Measurements from ENCODE around the gene TMEM74B.

TMEM74B gene

GRCh38 chr20:1202762-1203504 is 18.2 kb upstream of the TMEM74B start, which contains the start of gene C20orf202:
Gene C20orf202 (plus strand): TSS chr20:1203454. CDS start chr20:1203586, 132 bp downstream.
- TF ChIP-seq CTCF (IDR thresholded peaks at IDR 0.05; ENCODE audit: insufficient read depth, low read depth, low read length, missing control alignments): no peak
- no peak for DNase-seq (ENCODE audit: low read depth)
- H3K4me3 ChIP-seq (ENCODE audit: low read length): no peak within 1 kb of the TSS

- no peak for TF ChIP-seq CTCF (IDR thresholded peaks at IDR 0.05; ENCODE audit: insufficient read depth, low read depth, low read length, missing control alignments)
- no peak for DNase-seq (ENCODE audit: low read depth)
- no peak overlapping the region for H3K4me3 ChIP-seq (ENCODE audit: low read length)
Measured at GRCh38 chr20:1199964-1200363, 15.2 kb upstream of the TMEM74B start.

GRCh38 chr20:1199212-1199873 is 14.6 kb upstream of the TMEM74B start:
- no peak for DNase-seq (ENCODE audit: low read depth)
- H3K4me3 ChIP-seq (ENCODE audit: low read length): no peak overlapping the region
- TF ChIP-seq CTCF (IDR thresholded peaks at IDR 0.05; ENCODE audit: insufficient read depth, low read depth, low read length, missing control alignments): no peak

GRCh38 chr20:1198751-1199150 is 14.0 kb upstream of the TMEM74B start:
- no peak overlapping the region for H3K4me3 ChIP-seq (ENCODE audit: low read length)
- TF ChIP-seq CTCF (IDR thresholded peaks at IDR 0.05; ENCODE audit: insufficient read depth, low read depth, low read length, missing control alignments): no peak
- no peak for DNase-seq (ENCODE audit: low read depth)

GRCh38 chr20:1197801-1198200 is 13.0 kb upstream of the TMEM74B start:
- DNase-seq (ENCODE audit: low read depth): no peak
- TF ChIP-seq CTCF (IDR thresholded peaks at IDR 0.05; ENCODE audit: insufficient read depth, low read depth, low read length, missing control alignments): no peak
- no peak overlapping the region for H3K4me3 ChIP-seq (ENCODE audit: low read length)

DNA sequence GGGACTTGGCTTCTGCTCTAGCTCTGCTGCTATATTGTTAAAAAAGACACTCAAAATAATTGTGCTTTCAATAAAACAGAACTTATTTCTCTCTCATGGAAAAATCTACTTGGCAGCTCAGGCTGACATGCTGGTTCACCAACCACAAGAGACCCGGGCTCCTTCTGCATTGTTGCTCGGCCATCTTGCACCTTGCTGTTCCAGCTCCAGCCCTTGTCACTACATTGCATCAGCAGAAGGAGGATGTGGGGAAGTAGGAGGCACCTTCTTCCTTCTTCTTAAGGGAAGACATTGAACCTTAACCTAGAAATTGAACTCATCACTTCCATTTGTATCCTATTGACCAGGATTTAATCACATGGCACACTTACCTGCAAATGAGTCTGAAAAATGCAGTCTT is 11.9 kb upstream of the TMEM74B start:
- no peak for DNase-seq (ENCODE audit: low read depth)
- H3K4me3 ChIP-seq (ENCODE audit: low read length): no peak overlapping the region
- no peak for TF ChIP-seq CTCF (IDR thresholded peaks at IDR 0.05; ENCODE audit: insufficient read depth, low read depth, low read length, missing control alignments)

Measured in epithelial cell of esophagus (primary cell).